ENCODE measurements around the gene ZNF444. TPM values are rescaled to one million over a fixed set of nuclear protein-coding genes. Genes with fewer than 3 reads are reported as not detected.

Gene ZNF444
- total RNA-seq, result 15.7 and 20.4 TPM in 2 replicates

DNA sequence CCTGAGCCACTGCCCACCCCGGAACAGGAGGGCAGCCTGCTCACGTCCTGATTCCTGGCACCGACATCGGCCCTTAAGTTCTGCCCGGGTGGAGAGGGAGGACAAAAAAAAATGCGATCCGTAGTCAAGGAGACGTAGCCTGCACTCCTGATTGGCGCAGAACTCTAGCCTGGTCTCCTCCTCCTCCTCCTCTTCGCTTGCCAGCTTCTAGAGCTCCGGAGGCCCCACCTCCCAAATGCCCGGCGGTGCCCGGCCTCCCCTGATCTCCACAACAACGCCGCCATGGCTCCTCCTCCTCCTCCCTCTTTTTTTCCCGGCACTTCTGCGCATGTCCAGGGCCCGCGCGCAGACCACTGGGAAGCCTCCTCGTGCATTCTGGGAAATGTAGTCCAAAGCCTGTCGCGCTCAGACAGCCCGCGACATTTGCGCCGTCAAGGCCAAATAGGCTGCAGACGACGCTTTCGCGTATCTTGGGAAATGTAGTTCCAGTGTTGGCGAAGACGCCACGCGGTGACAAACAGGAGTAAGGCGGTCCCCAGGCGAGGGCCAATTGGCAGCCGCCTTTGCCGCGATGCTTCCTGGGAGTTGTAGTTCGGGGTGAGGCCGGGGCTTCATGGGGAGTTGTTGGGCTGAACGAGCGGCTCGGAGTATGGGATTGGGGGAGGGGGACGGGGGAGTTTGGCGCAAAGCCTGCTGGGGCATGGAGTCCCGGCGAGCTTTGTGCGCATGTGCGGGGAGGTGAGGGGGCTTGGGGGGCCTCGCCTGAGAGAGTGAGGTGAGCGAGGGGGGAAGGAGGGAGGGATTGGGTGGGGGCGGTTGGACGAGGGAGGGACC is at the start of gene ZNF444:
Gene ZNF444, plus strand, starts transcription at position 705 of the 834 bp plus-strand sequence. CDS start 5,625 bp downstream, outside the sequence.

DNA sequence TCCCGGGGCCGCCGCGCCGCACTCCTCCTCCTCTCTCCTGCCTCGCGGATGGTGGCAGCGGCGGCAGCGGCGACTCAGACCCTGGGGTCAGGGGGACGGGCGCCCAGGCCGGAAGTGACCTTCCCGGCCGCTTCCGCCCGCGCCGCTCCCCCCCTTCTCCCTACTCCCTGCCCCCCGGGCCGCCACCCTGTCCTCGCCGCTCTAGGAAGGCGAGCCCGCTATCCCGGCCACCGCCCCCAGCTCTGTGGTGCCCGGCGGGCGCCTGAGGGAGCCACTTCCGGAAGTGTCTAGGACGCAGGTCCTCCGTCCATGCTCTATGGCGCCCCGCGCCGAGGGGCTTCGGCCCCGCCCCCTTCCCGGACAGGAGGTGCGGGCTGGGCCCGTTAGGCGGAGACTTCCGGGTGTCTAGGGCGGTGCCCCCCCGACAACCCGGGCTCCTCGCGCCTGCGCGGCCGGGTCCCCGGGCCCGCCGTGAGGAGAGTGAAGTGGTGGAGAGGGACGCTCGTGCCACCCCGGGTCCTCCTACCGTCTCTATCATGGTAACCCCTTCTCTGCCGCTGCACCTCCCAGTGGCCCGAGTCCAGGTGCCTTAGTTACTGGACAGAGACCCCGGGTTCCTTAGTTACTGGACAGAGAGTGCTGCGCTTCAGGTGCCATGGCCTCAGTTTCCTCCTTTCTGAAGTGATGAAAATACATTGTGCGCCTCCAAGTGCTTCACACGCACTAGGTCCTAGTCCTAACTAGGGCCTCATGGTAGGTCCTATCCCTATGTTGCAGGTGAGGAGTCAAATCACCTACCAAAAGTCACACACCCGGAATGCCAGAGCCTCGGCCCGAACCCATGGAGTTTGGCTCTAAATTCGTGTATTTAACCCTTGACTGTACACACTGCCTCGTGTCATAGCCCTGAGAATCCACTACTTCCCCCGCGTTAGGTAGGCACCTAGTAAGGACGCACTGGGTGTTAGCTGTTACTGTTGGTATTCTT is 19.6 kb upstream of the ZNF444 start, which contains the start of gene ZNF787:
Gene ZNF787, minus strand, starts transcription at position 116 of the 988 bp plus-strand sequence. CDS start 18,078 bp downstream, outside the sequence.

DNA sequence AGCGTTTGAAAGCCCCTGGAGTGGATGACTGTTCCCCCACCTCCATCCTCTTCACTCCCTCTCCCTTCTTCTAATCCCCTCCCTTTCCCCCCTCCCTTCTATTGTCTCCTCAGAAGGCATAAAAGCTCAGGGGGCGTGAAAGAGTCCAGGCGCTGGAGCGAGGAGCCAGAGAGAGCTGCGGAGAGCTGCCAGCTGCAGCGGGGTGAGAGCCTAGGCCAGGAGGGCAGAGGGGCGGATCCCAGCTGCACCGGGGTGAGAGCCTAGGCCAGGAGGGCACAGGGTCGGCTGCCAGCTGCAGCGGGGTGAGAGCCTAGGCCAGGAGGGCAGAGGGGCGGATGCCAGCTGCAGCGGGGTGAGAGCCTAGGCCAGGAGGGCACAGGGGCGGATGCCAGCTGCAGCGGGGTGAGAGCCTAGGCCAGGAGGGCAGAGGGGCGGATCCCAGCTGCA is 34.8 kb downstream of the ZNF444 start, which contains the start of gene GALP:
Gene GALP, plus strand, starts transcription at position 148 of the 447 bp plus-strand sequence. CDS start 1,101 bp downstream, outside the sequence.

DNA sequence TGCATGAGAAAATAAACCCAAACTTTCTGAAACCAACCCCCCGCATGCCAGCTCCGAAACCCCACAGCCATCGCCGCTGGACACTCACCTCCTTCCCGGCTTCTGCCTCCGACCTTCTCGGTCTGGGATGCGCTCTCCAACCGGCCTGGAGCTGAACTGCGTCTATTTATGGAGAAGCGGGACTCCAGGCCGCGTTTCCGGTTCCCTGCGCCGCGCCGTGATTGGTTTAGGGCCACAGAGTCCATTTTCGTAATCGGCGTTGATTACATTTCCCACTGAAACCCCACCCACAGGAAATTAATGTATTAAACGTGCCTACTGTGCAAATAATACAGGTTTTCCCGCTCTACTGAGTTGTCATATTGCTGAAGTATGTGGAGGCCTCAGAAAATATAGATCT is 56.6 kb downstream of the ZNF444 start, which contains the start of gene ZSCAN5B:
Gene ZSCAN5B, minus strand, starts transcription at position 138 of the 400 bp plus-strand sequence. CDS start 4,731 bp downstream, outside the sequence.

DNA sequence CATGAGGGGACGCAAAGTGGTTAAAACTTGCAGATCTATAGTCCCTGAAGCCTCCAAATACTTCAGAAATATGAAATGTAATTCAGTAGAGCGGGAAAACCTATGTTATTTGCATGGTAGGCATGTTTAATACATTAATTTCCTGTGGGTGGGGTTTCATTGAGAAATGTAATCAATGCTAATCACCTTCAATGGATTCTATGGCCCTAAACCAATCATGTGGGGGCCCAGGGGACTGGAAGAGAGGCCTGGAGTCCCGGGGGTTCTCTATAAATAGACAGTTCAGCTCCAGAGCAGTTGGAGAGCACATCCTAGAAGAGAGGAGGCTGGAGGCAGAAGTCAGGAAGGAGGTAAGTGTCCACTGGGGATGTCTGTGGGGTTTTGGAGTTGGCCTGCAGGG is 60.9 kb downstream of the ZNF444 start, which contains the start of gene ZSCAN5C:
Gene ZSCAN5C, plus strand, starts transcription at position 301 of the 400 bp plus-strand sequence. CDS start 3,641 bp downstream, outside the sequence.

Other genes starting within 250 kb of the ZNF444 start
- not detected in 2 replicates for gene NLRP13, start 209.0 kb upstream of the ZNF444 start, total RNA-seq
- gene NLRP8, start 193.5 kb upstream of the ZNF444 start, total RNA-seq, result not detected in 2 replicates
- not detected in 2 replicates for gene NLRP5, start 154.5 kb upstream of the ZNF444 start, total RNA-seq
- 21.7 and 29.7 TPM in 2 replicates for gene ZNF787, start 20.0 kb upstream of the ZNF444 start, total RNA-seq
- not detected in 2 replicates for gene GALP, start 34.7 kb downstream of the ZNF444 start, total RNA-seq
- not detected in 2 replicates for gene ZSCAN5B, start 56.5 kb downstream of the ZNF444 start, total RNA-seq
- gene ZSCAN5C, start 61.0 kb downstream of the ZNF444 start, total RNA-seq, result not detected in 2 replicates
- not detected in 2 replicates for gene EDDM13, start 131.5 kb downstream of the ZNF444 start, total RNA-seq
- 5.9 and 8.5 TPM in 2 replicates for gene ZSCAN5A, start 173.6 kb downstream of the ZNF444 start, total RNA-seq

Measured in smooth muscle cell of the umbilical artery (primary cell).